Cardiac fibroblast (primary cell): Measurements from ENCODE around the gene CT45A1.
A peak's percentile ranks its signal among the peaks of the same experiment; 100 is the strongest.
"Not testable (repeated sequence)": the region's sequence is repeated elsewhere in the genome, so short reads cannot be mapped to it uniquely, and the experiment has no call there.

Source experiments
- DNase-seq, 2 donors: peaks; one replicate each; pipeline versions ENCODE4 v3.0.0 to v3.0.0-alpha.2; 2010; ENCODE audit warnings: low read depth in 2 of 2
- H3K4me3 ChIP-seq, 2 donors: replicated peaks in 1 of 2; 1 replicate in 1 of 2; 2 replicates in 1 of 2; pipeline ENCODE4 v1.5.1; 2011; ENCODE audit warnings: low read depth in 2 of 2, low read length in 2 of 2, mild to moderate bottlenecking in 2 of 2, moderate library complexity in 1 of 2
- CTCF ChIP-seq: IDR thresholded peaks from one replicate; pipeline ENCODE4 v1.5.1; 2011; ENCODE audit warnings: low read depth, mild to moderate bottlenecking, low read length, inconsistent platforms

CT45A1 gene

GRCh38 chrX:135737366-135738071, 24.1 kb downstream of the CT45A1 start:
- DNase-seq, result peak; percentile 1 to 3
- no peak overlapping the region for H3K4me3 ChIP-seq
- TF ChIP-seq CTCF, result no peak

GRCh38 chrX:135740681-135741149, 27.3 kb downstream of the CT45A1 start:
- peak in 1 of 2 donors; percentile 0 for DNase-seq
- H3K4me3 ChIP-seq, result no peak overlapping the region
- peak; percentile 8 for TF ChIP-seq CTCF

- no peak for TF ChIP-seq CTCF
Measured at GRCh38 chrX:135741192-135741715, 27.8 kb downstream of the CT45A1 start.

GRCh38 chrX:135744739-135745138, 31.3 kb downstream of the CT45A1 start:
- DNase-seq, H3K4me3 ChIP-seq: not testable (repeated sequence)

More at GRCh38 chrX:135741192-135741715, 27.8 kb downstream of the CT45A1 start:
- no peak overlapping the region for H3K4me3 ChIP-seq
- DNase-seq, result no peak

- not testable (repeated sequence) for DNase-seq, H3K4me3 ChIP-seq
Measured at GRCh38 chrX:135768091-135768490, 54.7 kb downstream of the CT45A1 start, which contains the start of gene CT45A3. Gene CT45A3, minus strand, starts transcription at chrX:135768191. Its CDS starts 3,747 bp downstream, at chrX:135764444.
